M059J (cell line): ENCODE results near the gene COL26A1. TPM values are rescaled to one million over a fixed set of nuclear protein-coding genes. Genes with fewer than 3 reads are reported as not detected.
"Not testable (repeated sequence)": the region's sequence is repeated elsewhere in the genome, so short reads cannot be mapped to it uniquely, and the experiment has no call there.

Experiments
- DNase-seq: peaks from one replicate; pipeline ENCODE4 v3.0.0-alpha.2; 2012; ENCODE audit warnings: low read depth
- total RNA-seq: library from RNA; depleted of rRNA; stranded (reverse); fragments of >200 nt; shearing (Covaris generic); gene quantifications from 2 replicates; pipeline ENCODE4 v1.2.3, GENCODE V29; 2014

The COL26A1 gene
- total RNA-seq, 1 experiment from 2014 or later, result 0.12 TPM

DNA sequence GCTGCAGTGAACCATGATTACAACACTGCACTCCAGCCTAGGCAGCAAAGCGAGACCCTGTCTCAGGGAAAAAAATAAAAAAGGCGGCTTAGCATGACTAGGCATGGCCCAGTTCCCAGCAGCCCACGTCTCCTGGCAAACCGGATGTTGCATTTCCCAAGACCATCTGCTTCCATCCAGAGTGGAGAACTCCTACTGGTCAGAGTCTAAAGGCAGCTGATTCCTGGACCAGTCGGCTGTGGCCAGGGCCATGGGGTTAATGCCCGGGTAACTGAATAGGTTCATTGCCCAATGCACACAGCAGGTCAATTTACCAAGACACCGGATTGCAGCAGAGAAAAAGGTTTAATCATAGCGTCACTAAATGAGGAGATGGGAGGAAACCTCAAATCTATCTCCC is 133.3 kb downstream of the COL26A1 start:
- DNase-seq, result no peak

DNA sequence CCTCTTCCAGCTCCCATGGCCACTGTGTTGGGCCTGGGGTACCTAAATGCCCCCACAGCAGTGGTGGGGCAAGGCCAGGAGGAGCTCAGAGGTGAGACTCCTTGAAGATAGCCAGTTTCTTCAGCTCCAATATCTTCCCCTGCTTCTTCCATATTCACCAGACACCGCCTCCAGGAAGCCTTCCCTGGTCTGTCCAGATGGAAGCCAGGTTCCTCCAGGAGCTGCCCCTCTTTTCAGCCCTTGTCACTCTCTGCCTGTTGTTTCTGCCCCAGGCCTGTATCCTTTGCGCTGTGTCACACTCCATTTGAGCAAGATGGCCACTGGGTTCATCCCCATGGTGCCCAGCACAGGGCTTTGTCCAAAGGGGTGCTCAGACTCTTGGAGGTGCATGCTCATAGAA is 138.7 kb downstream of the COL26A1 start:
- no peak for DNase-seq

- DNase-seq, result no peak
Measured at GRCh38 chr7:101502466-101503098, 139.9 kb downstream of the COL26A1 start.

DNA sequence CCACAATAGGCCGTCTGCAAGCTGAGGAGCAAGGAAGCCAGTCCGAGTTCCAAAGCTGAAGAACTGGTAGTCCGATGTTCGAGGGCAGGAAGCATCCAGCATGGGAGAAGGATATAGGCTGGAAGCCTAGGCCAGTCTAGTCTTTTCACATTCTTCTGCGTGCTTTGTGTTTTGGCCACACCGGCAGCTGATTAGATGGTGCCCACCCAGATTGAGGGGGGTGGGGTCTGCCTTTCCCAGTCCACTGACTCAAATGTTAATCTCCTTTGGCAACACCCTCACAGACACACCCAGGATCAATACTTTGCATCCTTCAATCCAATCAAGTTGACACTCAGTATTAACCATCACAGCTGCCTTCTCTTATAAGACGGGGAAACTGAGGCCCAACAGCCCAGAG is 142.8 kb downstream of the COL26A1 start:
- not testable (repeated sequence) for DNase-seq

DNA sequence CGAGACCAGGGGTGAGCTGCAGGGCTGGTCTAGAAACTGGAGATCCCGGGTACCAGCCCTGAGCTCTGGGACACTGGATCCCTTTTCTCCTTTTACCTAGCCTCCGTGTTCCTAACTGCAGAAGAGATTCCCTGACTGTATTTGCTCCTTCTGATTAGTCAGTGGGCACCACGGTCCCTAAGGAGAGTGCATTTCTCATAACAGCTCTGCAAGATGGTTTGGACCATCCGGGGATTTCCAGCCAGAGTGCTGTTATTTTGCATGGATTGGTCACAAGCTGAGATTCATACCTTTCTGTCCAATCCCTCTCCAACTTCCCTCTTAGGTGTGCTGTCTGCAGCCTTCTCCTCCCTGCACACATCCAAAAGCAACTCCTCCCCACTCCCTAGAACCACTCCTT is 143.9 kb downstream of the COL26A1 start:
- peak; percentile 29 for DNase-seq

DNA sequence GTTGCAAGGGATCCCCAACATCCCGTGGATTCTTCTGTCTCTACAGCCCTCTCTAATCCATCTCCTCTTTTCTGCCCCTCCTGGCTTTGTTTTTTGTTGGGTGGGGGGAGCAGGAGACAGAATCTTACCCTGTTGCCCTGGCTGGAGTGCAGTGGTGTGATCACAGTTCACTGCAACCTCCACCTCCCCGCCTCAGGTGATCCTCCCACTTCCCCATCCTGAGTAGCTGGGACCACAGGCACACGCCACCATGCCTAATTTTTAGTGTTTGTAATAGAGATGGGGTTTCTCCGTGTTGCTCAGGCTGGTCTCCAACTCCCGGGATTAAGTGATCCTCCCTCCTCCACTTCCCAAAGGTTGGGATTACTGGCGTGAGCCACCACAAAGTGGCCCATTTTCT is 144.7 kb downstream of the COL26A1 start:
- no peak for DNase-seq

- peak; percentile 70 for DNase-seq
Measured at GRCh38 chr7:101507791-101508252, 145.1 kb downstream of the COL26A1 start.

DNA sequence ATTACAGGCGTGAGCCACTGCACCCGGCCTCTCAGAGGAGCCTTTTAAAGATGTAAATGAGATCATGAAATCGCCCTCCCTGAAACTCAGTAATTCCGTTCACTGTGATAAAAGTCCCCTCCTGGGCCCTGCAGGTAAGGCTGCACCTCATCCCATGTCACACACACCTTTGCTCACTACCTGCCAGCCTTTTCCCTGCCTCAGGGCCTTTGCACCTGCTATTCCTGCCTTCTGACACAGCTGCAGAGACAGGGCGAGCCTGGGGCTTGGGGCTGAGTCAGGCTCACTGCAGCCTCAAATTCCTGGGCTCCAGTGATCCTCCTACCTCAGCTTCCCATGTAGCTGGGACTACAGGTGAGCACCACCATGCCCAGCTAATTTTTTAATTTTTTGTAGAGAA is 147.6 kb downstream of the COL26A1 start:
- no peak for DNase-seq

DNA sequence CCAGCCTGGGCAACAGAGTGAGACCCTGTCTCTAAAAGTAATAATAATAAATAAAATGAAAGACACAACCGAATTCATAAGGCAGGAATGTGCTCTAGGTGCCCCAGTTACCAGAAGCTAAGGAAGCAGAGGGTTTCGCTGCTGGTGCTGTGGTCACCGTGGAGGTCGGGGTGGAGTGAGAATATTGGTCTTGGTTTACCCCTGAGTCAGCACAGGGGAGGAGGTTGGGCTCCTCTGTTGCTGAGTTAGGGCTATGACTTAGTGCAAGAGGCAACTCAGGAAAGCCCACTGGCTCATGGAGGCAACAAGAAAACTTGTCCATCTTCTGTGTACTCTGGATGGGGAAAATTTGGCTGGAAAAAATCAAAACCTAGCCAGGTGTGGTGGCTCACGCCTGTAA is 149.3 kb downstream of the COL26A1 start:
- no peak for DNase-seq

GRCh38 chr7:101516851-101517250 is 154.2 kb downstream of the COL26A1 start:
- DNase-seq, result no peak

GRCh38 chr7:101517304-101517703 is 154.6 kb downstream of the COL26A1 start:
- DNase-seq, result no peak

DNA sequence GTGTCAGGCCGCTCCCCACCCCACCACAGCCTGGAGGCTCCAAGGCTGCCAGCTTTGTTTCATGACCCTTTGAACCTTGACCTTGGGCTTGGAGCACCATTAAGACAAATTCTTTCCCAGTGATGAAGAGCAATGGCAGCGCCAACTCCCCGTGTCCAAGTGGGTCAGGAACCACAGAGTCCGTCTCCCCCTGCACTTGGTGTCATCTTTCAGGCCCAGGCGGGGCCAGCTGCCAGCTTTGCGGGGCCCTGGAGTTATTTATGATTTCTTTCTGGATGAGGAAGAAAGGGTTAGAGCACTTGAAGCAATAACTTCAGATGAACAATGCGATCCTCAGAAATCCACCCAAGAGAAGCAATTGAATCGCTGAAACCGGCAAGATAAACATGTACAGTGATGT is 155.7 kb downstream of the COL26A1 start:
- peak; percentile 85 for DNase-seq

- DNase-seq, result peak; percentile 82
Measured at GRCh38 chr7:101519324-101520023, 156.8 kb downstream of the COL26A1 start.

- no peak for DNase-seq
Measured at GRCh38 chr7:101521430-101521925, 158.8 kb downstream of the COL26A1 start.

- DNase-seq, result no peak
Measured at GRCh38 chr7:101522021-101522420, 159.3 kb downstream of the COL26A1 start.

DNA sequence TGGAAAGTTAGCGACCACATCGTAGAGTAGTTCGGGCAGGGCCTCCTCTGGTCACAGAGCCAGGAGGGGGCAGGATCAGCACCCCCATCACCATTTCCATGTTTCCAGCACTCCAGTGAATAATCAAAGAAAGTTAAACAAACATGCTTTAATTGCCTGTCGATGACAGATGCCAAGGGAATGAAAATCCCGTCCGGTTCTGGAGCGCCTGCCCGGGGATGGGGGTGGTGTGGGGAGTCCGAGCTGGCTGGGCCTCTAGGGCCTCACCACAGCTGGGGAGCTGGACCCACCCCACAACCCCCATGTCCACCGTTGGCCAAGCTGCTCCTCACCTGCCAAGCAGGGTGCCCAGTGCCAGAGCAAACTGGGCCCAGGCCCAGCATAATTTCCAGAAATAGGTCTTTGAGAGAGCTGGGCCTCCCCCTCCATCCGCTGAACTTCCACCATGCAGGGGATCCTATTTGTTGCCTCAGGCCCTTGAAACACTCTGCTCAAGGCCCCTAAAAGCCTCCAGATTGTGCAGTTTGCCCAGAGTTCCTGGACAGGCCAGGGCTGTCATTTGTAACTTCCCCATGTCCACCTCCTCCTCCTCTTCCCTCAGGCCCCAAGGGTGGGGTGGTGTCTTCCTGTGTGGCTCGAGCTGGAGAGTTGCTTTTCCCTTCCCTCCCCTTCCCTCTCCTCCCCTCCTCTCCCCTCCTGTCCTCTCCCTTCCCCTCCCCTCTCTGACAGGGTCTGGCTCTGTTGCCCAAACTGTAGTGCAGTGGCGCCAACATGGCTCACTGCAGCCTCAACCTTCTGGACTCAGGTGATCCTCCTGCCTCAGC is 165.4 kb downstream of the COL26A1 start:
- DNase-seq, result peak; percentile 89

GRCh38 chr7:101529560-101529959 is 166.9 kb downstream of the COL26A1 start:
- no peak for DNase-seq

- no peak for DNase-seq
Measured at GRCh38 chr7:101531726-101532357, 169.2 kb downstream of the COL26A1 start.

DNA sequence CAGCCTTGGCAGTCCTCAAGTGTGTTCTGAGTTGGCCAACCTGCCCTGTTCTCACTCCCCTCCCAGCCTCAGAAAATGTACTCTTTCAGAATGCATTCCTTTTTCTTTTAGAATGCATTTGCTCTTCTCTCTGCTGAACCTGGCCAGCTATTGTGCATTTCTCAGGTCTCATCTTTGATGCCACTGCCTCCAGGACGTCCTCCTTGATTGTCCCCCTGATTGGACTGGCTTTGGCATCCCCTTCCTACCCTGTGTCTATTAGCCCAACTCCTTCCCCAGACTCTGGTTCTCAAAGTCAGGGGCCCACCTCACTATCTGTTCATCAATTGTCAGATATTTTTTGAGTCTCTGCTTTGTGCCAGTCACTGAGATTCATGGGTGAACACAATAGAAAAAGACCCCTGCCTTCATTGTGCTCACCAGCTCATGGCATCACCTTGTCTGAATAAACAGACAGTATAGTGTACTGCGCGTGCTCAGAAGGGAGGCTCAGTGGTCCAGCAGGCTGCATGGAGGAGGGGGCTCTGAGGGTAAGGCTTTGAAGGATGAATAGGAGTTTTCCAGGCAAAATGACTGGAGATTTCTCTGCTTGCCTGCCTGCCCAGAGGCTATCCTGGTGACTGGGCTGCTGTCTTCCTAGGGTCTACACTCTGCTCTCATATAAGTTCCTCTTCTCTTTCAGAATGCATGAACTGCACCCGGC is 169.9 kb downstream of the COL26A1 start:
- no peak for DNase-seq

- DNase-seq, result no peak
Measured at GRCh38 chr7:101533103-101533465, 170.4 kb downstream of the COL26A1 start.
